ENCODE data around the gene KIF21A.

DNA sequence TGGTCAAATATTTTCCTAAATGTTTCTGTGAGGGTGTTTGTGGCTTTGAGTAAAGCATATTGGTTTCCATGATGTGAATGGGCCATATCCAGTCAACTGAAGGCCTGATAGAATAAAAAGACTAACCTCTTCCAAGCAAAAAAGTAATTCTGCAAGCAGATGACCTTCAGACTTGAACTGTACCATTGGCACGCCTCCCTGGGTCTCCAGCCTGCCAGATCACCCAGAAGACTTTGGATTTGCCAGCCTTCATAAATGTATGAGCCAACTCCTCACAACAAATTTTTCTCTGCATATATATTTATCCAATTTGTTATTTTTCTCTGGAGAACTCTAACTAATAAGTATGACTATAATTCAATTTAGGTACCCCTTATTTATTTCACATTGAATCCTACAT lies 190.3 kb downstream of the KIF21A start:
- TF ChIP-seq, protein P1, sequence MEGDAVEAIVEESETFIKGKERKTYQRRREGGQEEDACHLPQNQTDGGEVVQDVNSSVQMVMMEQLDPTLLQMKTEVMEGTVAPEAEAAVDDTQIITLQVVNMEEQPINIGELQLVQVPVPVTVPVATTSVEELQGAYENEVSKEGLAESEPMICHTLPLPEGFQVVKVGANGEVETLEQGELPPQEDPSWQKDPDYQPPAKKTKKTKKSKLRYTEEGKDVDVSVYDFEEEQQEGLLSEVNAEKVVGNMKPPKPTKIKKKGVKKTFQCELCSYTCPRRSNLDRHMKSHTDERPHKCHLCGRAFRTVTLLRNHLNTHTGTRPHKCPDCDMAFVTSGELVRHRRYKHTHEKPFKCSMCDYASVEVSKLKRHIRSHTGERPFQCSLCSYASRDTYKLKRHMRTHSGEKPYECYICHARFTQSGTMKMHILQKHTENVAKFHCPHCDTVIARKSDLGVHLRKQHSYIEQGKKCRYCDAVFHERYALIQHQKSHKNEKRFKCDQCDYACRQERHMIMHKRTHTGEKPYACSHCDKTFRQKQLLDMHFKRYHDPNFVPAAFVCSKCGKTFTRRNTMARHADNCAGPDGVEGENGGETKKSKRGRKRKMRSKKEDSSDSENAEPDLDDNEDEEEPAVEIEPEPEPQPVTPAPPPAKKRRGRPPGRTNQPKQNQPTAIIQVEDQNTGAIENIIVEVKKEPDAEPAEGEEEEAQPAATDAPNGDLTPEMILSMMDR (IDR thresholded peaks at IDR 0.05; ENCODE audit: insufficient read depth, low read length, poor library complexity, severe bottlenecking) = no peak
- TF ChIP-seq EZH2phosphoT487 (conservative IDR thresholded peaks at IDR 0.05; ENCODE audit: low read length) = no peak

All from SU-DHL-6 (cell line).